COR-L47 (cell line): ENCODE data around the gene ACTMAP.
"Not testable (repeated sequence)": the region's sequence is repeated elsewhere in the genome, so short reads cannot be mapped to it uniquely, and the experiment has no call there.

Experiments used
- DNase-seq: peaks from one replicate; lab custom pipeline; 2025; lab: John Stamatoyannopoulos, UW

The ACTMAP gene

GRCh38 chr19:40776364-40776763 is 26.1 kb upstream of the ACTMAP start:
- DNase-seq = no peak

- DNase-seq = no peak
Observed at GRCh38 chr19:40775632-40776022, 25.4 kb upstream of the ACTMAP start.

DNA sequence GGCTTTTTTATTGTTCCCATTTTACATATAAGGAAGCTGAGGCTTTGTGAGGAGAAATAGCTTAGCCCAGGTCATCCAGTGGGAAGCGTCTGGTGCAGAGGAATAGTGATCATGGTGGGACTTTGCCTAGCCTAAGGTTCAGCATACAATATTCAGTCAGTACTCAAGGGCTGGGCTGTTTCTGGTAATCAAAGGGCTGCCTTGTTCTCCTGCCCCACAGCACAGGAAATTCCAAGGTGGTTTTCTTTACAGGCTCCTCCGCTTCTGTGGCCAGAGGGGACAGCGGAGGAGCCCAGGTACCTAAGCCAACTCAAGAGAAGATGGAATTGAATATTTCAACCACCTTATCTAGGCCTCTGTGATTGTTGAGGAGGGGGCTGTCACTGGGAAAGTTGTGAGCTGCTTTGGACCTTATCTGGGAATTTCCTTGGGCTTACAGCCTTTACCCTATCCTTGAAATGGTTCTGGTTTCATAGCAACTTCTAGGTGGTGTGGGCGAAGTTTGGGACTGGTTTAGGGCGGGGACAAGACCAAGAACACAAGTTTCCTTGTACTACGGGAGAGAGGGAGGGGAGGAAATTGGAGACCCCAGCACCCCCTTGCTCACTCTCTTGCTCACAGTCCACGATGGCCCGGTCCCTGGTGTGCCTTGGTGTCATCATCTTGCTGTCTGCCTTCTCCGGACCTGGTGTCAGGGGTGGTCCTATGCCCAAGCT is 24.8 kb upstream of the ACTMAP start, which contains the start of gene MIA:
Gene MIA, plus strand, starts transcription at position 606 of the 716 bp plus-strand sequence. Its CDS starts 22 bp downstream, at position 628.
- no peak for DNase-seq

DNA sequence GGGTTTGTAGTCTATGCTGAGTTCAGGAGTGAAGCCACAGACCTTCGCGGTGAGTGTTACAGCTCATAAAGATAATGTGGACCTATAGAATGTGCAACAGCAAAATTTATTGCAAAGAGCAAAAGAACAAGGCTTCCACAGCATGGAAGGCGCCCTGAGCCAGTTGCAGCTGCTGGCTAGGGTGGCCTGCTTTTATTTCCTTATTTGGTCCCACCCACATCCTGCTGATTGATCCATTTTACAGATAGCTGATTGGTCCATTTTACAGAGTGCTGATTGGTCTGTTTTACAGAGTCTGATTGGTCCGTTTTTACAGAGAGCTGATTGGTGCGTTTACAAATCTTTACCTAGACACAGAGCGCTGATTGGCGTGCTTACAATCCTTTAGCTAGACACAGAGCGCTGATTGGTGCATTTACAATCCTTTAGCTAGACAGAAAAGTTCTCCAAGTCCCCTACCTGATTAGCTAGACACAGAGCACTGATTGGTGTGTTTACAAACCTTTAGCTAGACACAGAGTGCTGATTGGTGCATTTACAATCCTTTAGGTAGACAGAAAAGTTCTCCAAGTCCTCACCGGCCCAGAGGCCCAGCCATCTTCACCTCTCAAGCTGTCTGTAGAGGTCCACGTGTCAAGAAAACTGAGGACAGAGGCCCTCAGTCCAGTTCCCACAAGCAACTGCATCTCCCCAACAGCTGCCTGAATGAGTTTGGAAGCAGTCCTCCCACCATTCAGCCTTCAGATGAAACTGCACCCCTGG is 21.0 kb upstream of the ACTMAP start:
- not testable (repeated sequence) for DNase-seq

DNA sequence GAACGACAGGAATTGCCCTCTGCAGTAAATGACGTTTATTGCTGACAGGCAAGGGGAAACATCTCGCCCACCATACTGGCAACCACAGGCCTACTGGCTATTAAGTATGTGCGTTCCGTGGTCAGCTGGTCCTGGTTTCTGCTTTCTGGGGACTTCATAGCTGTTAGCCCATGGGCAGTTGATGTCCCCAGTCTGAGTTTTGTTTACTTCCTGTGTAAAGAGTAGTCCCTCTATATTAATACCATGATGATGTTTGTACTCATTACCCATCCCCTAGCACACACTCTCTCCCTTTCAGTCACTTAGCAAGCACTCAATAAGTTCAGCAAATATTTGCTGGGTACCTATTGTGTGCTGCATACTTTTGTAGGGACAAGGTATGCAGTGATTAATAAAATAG is 18.6 kb upstream of the ACTMAP start:
- DNase-seq = no peak

- DNase-seq = not testable (repeated sequence)
Observed at GRCh38 chr19:40766385-40766784, 16.1 kb upstream of the ACTMAP start.

DNA sequence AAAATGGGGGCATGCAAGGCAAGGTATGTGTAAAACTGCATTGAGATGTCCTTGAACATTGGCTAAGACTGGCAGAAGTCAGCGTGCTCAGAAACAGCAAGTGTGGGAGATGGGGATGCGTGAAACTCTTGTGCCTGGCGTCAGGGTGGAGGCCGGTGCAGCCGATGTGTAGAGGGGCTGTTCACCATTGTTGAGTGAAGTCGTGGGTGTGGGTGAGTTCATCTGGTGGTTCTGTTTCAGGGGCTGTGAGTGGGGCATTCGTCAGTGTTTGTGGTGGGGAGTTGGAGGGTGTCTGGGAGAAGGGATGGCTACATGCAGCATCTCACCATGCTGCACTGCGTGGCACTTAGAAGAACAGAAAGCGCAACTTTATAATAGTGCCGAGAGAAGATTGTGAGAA is 13.7 kb upstream of the ACTMAP start:
- no peak for DNase-seq

- DNase-seq = no peak
Observed at GRCh38 chr19:40763526-40763925, 13.2 kb upstream of the ACTMAP start.

GRCh38 chr19:40762754-40763470 is 12.6 kb upstream of the ACTMAP start:
- DNase-seq = no peak

- no peak for DNase-seq
Observed at GRCh38 chr19:40759352-40759751, 9.1 kb upstream of the ACTMAP start.

GRCh38 chr19:40758491-40758890 is 8.2 kb upstream of the ACTMAP start:
- DNase-seq = no peak

- DNase-seq = no peak
Observed at GRCh38 chr19:40756502-40757110, 6.3 kb upstream of the ACTMAP start.

DNA sequence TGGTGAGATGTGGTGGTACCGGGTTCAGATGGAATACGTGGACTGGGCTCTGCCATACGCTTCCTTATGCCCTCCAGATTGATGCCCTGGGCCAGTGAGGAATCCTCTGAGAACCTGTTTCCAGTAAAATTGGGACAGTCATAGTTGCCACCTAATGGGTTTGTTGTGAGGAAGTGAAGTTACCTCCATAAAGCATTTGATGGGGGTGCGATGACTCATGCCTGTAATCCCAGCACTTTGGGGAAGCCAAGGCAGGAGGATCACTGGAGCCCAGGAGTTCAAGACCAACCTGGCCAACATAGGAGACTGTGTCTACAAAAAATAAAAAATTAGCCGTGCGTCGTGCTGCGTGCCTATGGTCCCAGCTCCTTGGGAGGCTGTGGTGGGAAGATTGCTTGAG is 5.5 kb upstream of the ACTMAP start:
- DNase-seq = no peak

- DNase-seq = no peak
Observed at GRCh38 chr19:40755248-40755624, 5.0 kb upstream of the ACTMAP start.

DNA sequence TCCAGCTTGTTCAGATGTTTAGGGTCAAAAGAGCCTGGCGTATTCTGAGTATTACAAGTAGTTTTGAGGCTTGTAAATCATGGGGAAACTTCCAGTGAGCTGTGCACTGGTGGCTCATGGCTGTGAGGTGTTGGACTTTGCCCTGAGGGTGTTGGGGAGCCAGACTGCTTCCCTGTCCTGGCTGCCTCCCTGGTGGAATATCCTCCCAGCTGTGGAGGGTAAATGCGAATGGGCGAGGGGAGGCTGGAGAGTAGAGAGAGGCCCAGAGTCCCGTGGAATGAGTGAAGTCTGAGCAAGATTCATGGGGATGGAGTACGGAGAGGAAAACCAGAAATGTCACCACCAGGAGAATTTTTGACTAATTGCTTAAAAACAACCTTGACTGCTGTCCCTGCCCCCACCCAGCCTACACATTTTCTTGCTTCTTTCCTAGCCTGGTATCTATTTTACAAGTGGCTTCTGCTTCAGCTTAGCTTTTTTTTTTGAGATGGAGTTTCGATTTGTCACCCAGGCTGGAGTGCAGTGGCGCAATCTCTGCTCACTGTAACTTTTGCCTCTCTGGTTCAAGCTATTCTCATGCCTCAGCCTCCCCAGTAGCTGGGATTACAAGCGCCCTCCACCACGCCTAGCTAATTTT is 4.5 kb upstream of the ACTMAP start:
- no peak for DNase-seq

DNA sequence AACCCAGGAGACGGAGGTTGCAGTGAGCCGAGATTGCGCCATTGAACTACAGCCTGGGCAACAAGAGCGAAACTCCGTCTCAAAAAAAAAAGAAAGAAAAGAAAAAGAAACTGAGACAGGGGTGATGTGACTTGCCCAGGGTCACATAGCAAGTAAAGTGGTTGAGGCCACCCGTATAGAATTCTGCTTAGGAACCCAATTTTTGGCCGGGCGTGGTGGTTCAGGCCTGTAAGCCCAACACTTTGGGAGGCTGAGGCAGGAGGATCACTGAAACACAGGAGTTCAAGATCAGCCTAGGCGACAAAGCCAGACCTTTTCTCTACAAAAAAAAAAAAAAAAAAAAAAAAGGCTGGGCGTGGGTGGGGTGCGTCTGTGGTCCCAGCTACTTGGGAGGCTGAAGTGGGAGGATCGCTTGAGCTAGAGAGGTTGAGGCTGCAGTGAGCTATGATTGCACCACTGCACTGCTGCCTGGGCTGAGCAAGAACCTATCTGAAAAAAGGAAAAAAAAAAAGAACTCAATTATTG is 2.0 kb upstream of the ACTMAP start:
- no peak for DNase-seq

DNA sequence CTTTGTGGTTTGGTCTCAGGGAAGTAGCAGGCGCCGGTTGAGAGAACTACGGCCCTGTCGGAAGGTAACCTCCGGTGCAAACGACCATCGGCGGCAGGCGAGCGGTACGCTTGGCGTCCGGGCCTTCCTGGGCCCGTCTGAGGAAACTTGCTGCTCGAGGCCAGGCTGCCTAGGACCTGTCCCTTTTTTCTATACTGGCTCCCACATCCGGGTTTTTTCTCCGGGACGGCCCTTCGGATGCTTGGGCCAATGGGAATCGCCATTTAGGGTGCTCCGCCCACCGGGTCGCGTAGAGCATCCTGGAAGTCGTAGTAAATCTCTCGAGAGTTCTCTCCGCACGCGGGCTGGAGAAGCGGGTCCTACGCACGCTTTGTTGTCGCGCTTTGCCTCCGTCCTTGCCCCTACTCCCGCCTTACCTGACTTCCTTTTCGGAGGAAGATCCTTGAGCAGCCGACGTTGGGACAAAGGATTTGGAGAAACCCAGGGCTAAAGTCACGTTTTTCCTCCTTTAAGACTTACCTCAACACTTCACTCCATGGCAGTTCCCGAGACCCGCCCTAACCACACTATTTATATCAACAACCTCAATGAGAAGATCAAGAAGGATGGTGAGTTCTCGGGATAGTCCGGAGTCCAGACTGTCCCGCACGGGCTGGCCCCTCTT is 729 bp upstream of the ACTMAP start, which contains the start of gene SNRPA:
Gene SNRPA, plus strand, starts transcription at position 330 of the 664 bp plus-strand sequence. Its CDS starts 206 bp downstream, at position 536.
- peak; percentile 98 for DNase-seq

- DNase-seq = no peak
Observed at GRCh38 chr19:40747536-40747935, 2.7 kb downstream of the ACTMAP start.

DNA sequence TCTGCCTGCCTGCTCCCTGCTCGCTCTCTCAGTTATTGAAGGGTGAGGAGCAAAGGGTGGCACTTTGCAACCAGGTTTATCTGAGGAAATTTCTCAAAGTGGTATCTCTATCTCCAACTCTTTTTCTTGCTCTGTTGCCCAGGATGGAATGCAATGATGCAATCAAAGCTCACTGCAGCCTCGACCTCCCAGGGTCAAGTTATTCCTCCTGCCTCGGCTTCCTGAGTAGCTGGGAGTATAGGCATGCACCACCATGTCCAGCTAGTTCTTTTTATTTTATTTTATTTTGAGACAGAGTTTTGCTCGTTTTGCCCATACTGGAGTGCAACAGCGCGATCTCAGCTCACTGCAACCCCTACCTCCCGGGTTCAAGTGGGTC is 4.9 kb downstream of the ACTMAP start:
- DNase-seq = no peak

GRCh38 chr19:40744554-40745401 is 5.5 kb downstream of the ACTMAP start:
- DNase-seq = no peak
